HepG2 (cell line): ENCODE data around the gene CDRT4. TPM values are rescaled to one million over a fixed set of nuclear protein-coding genes. Genes with fewer than 3 reads are reported as not detected.

Source experiments
- ATAC-seq: fragments of 200-7000 bp; cut with Tn5 transposase; 3 replicates; pipeline ENCODE4 v1.9.1; 2020; ENCODE audit warnings: mild to moderate bottlenecking, moderate library complexity
- BruUV-seq: library from RNA; stranded (reverse); fragments of 400-500 nt; replicated peaks from 2 replicates; lab custom pipeline; 2021; lab: Mats Ljungman, UMichigan
- CTCF ChIA-PET: fragments of 300-600 bp; formaldehyde crosslinking; extraction: SDS; loops from one replicate; lab custom pipeline; 2021; ENCODE audit warnings: low total read pairs, inconsistent platforms, low intra/inter-chr PET ratio; lab: Yijun Ruan, JAX
- POLR2A ChIA-PET: fragments of 350-600 bp; sonication (Branson Sonifier 250); formaldehyde crosslinking; loops from one replicate; lab custom pipeline; 2020; ENCODE audit warnings: antibody characterized with exemption, inconsistent platforms; lab: Yijun Ruan, JAX
- DNase-seq: peaks from one replicate; pipeline ENCODE4 v3.0.0-alpha.2; 2015; ENCODE audit warnings: low spot score
- FAIRE-seq: peaks from 3 replicates; lab custom pipeline; 2011; peaks lifted over from hg19 to GRCh38; lab: Jason Lieb, UNC
- H2AFZ ChIP-seq: one replicate; pipeline ENCODE4 v1.6.1; 2011; ENCODE audit warnings: low read length, inconsistent platforms
- H3K27ac ChIP-seq: fragments of 300-600 bp; 3 replicates; pipeline ENCODE4 v1.8.0; 2011; ENCODE audit warnings: mixed run types, mild to moderate bottlenecking, mixed read lengths, low read length, inconsistent platforms; ENCODE audit not compliant: insufficient read depth; ENCODE audit errors: extremely low read length
- H3K27me3 ChIP-seq, 2 experiments: fragments of 200-600 bp in 1 of 2; 2 replicates in 1 of 2; 3 replicates in 1 of 2; pipeline versions ENCODE4 v1.6.0 to v1.8.0; 2011; ENCODE audit warnings: low read length in 2 of 2, mild to moderate bottlenecking in 2 of 2, moderate library complexity in 2 of 2, inconsistent platforms in 1 of 2; ENCODE audit not compliant: insufficient read depth in 2 of 2, control insufficient read depth in 1 of 2
- H3K36me3 ChIP-seq, 2 experiments: fragments of 200-600 bp in 1 of 2; replicated peaks in 1 of 2; 2 replicates in 1 of 2; 3 replicates in 1 of 2; pipeline versions ENCODE4 v1.5.1 to v1.8.0; 2011; ENCODE audit warnings: low read length in 2 of 2, inconsistent platforms in 1 of 2; ENCODE audit not compliant: insufficient read depth in 2 of 2, control insufficient read depth in 1 of 2
- H3K4me1 ChIP-seq: 2 replicates; pipeline ENCODE4 v1.5.1; 2012; ENCODE audit warnings: low read length, inconsistent platforms; ENCODE audit not compliant: insufficient read depth
- H3K4me2 ChIP-seq: 2 replicates; pipeline ENCODE4 v1.6.0; 2011; ENCODE audit warnings: low read depth, low read length, inconsistent platforms
- H3K4me3 ChIP-seq, 3 experiments: fragments of 200-600 bp in 1 of 3; sonication (generic), shearing (Covaris generic) in 1 of 3; replicated peaks in 1 of 3; 2 replicates each; pipeline ENCODE4 v1.5.1; 2011 to 2016; ENCODE audit warnings: low read length in 3 of 3, inconsistent platforms in 2 of 3, low read depth in 2 of 3, mild to moderate bottlenecking in 2 of 3, control low read depth in 1 of 3, mixed read lengths in 1 of 3; ENCODE audit not compliant: insufficient read depth in 1 of 3
- H3K79me2 ChIP-seq: one replicate; pipeline ENCODE4 v1.6.1; 2011; ENCODE audit warnings: low read length, inconsistent platforms; ENCODE audit not compliant: insufficient read depth
- H3K9ac ChIP-seq: 2 replicates; pipeline ENCODE4 v1.6.0; 2011; ENCODE audit warnings: mild to moderate bottlenecking, low read depth, low read length, inconsistent platforms; ENCODE audit not compliant: insufficient read depth
- H3K9me3 ChIP-seq: 2 replicates; pipeline ENCODE4 v1.5.1; 2012; ENCODE audit warnings: mild to moderate bottlenecking, low read length
- H4K20me1 ChIP-seq: 2 replicates; pipeline ENCODE4 v1.6.0; 2011; ENCODE audit warnings: inconsistent platforms, mild to moderate bottlenecking, low read length, moderate library complexity; ENCODE audit not compliant: insufficient read depth
- ARNTL ChIP-seq: sonication (generic); formaldehyde crosslinking; IDR thresholded peaks from 2 replicates; pipeline ENCODE4 v1.4.0; 2020; ENCODE audit warnings: mild to moderate bottlenecking, missing genetic modification reagents
- FOXA1 ChIP-seq, 2 experiments: fragments of 450-650 bp in 1 of 2; sonication (generic) in 1 of 2; formaldehyde crosslinking in 1 of 2; IDR thresholded peaks; 2 replicates each; pipeline versions ENCODE4 v1.4.0 to v1.6.1; 2016 to 2020; ENCODE audit warnings: missing genetic modification reagents in 1 of 2
- IRF2 ChIP-seq: IDR thresholded peaks from 2 replicates; pipeline ENCODE4 v1.6.1; 2018; ENCODE audit warnings: missing genetic modification reagents, missing compliant biosample characterization
- MAX ChIP-seq: IDR thresholded peaks from 2 replicates; pipeline ENCODE4 v1.6.1; 2012; ENCODE audit warnings: inconsistent platforms
- RBM39 ChIP-seq: fragments of 200-400 bp; formaldehyde crosslinking; IDR thresholded peaks from one replicate; pipeline ENCODE4 v1.6.1; 2018; ENCODE audit warnings: antibody characterized with exemption, mild to moderate bottlenecking, low read depth, low read length; ENCODE audit not compliant: poor library complexity, severe bottlenecking
- TMF1 ChIP-seq: sonication (generic); formaldehyde crosslinking; IDR thresholded peaks from 2 replicates; pipeline ENCODE4 v1.8.1; 2022; ENCODE audit warnings: low read depth, missing genetic modification reagents
- ZBTB1 ChIP-seq: sonication (generic); formaldehyde crosslinking; IDR thresholded peaks from 2 replicates; pipeline ENCODE4 v1.4.0; 2020; ENCODE audit warnings: missing genetic modification reagents, borderline replicate concordance
- ZBTB37 ChIP-seq: sonication (generic); formaldehyde crosslinking; IDR thresholded peaks from 2 replicates; pipeline ENCODE4 v1.4.0; 2020; ENCODE audit warnings: mild to moderate bottlenecking, missing genetic modification reagents
- ZNF180 ChIP-seq: sonication (generic); formaldehyde crosslinking; IDR thresholded peaks from 2 replicates; pipeline ENCODE4 v1.4.0; 2020; ENCODE audit warnings: low read depth, missing genetic modification reagents, borderline replicate concordance
- ZNF232 ChIP-seq: sonication (generic); formaldehyde crosslinking; IDR thresholded peaks from 2 replicates; pipeline ENCODE4 v1.4.0; 2020; ENCODE audit warnings: missing genetic modification reagents, borderline replicate concordance
- ZNF350 ChIP-seq: sonication (generic); formaldehyde crosslinking; IDR thresholded peaks from 2 replicates; pipeline ENCODE4 v1.4.0; 2020; ENCODE audit warnings: mild to moderate bottlenecking, low read depth, missing genetic modification reagents, borderline replicate concordance
- ZNF672 ChIP-seq: sonication (generic); formaldehyde crosslinking; IDR thresholded peaks from 2 replicates; pipeline ENCODE4 v1.8.1; 2022; ENCODE audit warnings: missing genetic modification reagents
- WGBS: methylation state at CpG from one replicate; pipeline ENCODE4 v1.1.6; 2017; ENCODE audit warnings: low lambda C conversion rate; 5-methylcytosine and 5-hydroxymethylcytosine counted together
- in situ Hi-C: cut with HindIII; loops from 2 replicates; pipeline ENCODE4 v1.10.0; 2017; ENCODE audit warnings: low pct_unique_long_range_greater_than_20kb; ENCODE audit not compliant: extremely low pct_ligation_motif_present
- intact Hi-C: fragments of 100-400 bp; cut with micrococcal nuclease; formaldehyde crosslinking; loops from one replicate; pipeline ENCODE4 v1.10.0; 2022; ENCODE audit not compliant: unreplicated experiment
- polyA plus RNA-seq, 8 experiments: library from polyadenylated mRNA; depleted of rRNA in 3 of 8; stranded (reverse) in 7 of 8; unstranded in 1 of 8; fragments of >200 nt; fragmentation: Illumina TruSeq in 4 of 8; extraction: Trizol in 4 of 8; gene quantifications; 2 replicates each; pipeline versions ENCODE4 v1.2.1 to v1.2.3, GENCODE V29; 2011 to 2016; ENCODE audit warnings: low read depth in 4 of 8, missing spikeins in 1 of 8, mixed read lengths in 1 of 8; ENCODE audit not compliant: insufficient read depth in 1 of 8
- total RNA-seq, 5 experiments: library from RNA; depleted of rRNA; stranded (reverse); fragments of >200 nt; fragmentation: Illumina TruSeq; extraction: Trizol; gene quantifications; 2 replicates each; pipeline ENCODE4 v1.2.3, GENCODE V29; 2016; ENCODE audit warnings: low read depth in 1 of 5
- TF ChIP-seq, protein P1 (sequence below), 2 experiments: sonication (generic) in 1 of 2; formaldehyde crosslinking in 1 of 2; IDR thresholded peaks; 2 replicates each; pipeline versions ENCODE4 v1.4.0 to v1.6.1; 2016 to 2020; ENCODE audit warnings: borderline replicate concordance in 1 of 2, low read depth in 1 of 2, mild to moderate bottlenecking in 1 of 2, missing genetic modification reagents in 1 of 2

CDRT4 gene
- total and polyA plus RNA-seq, 2 of the 13 experiments (the other 11 are each of a cell fraction or from before 2014, with no cell fraction given) = 5.8 to 12.1 TPM

- H2AFZ ChIP-seq = no peak overlapping the region
- 79% methylated on average over 6 of the region's 6 CpGs for whole genome bisulfite sequencing
- no peak overlapping the region for H3K9ac ChIP-seq
- no TSS peak for BruUV-seq
- DNase-seq (no peak), FAIRE-seq (no peak), ATAC-seq (no peak)
- peaks cover 17% of the 10 kb centered on the region for H3K4me1 ChIP-seq
- no peaks in the 10 kb centered on the region for H4K20me1 ChIP-seq
- no peak overlapping the region for H3K4me3 ChIP-seq
- intact Hi-C loops (no loop called here), in situ Hi-C loops (no loop called here)
- no peaks in the 10 kb centered on the region for H3K9me3 ChIP-seq
- ChIA-PET POLR2A (no interaction called here), CTCF (no interaction called here)
- no peak overlapping the region for H3K27ac ChIP-seq
- H3K27me3 ChIP-seq = no peaks in the 10 kb centered on the region
- H3K4me2 ChIP-seq = no peak overlapping the region
- H3K36me3 ChIP-seq = no peaks in the 10 kb centered on the region
- H3K79me2 ChIP-seq = no peaks in the 10 kb centered on the region
- TF ChIP-seq ZNF350 = no peak
- TF ChIP-seq ZNF232 = no peak
- TF ChIP-seq RBM39 = no peak
- TF ChIP-seq ZNF180 (CRISPR knock-in tag) = no peak
- no peak for TF ChIP-seq ARNTL (CRISPR knock-in tag)
- TF ChIP-seq, protein P1, sequence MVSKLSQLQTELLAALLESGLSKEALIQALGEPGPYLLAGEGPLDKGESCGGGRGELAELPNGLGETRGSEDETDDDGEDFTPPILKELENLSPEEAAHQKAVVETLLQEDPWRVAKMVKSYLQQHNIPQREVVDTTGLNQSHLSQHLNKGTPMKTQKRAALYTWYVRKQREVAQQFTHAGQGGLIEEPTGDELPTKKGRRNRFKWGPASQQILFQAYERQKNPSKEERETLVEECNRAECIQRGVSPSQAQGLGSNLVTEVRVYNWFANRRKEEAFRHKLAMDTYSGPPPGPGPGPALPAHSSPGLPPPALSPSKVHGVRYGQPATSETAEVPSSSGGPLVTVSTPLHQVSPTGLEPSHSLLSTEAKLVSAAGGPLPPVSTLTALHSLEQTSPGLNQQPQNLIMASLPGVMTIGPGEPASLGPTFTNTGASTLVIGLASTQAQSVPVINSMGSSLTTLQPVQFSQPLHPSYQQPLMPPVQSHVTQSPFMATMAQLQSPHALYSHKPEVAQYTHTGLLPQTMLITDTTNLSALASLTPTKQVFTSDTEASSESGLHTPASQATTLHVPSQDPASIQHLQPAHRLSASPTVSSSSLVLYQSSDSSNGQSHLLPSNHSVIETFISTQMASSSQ (IDR thresholded peaks at IDR 0.05; ENCODE audit: low read depth) = no peak
- TF ChIP-seq, protein P1 (CRISPR knock-in tag; IDR thresholded peaks at IDR 0.05; ENCODE audit: borderline replicate concordance) = no peak
- no peak for TF ChIP-seq ZNF672 (CRISPR knock-in tag)
- no peak for TF ChIP-seq IRF2 (CRISPR knock-in tag)
- TF ChIP-seq TMF1 (CRISPR knock-in tag) = no peak
- TF ChIP-seq FOXA1 (IDR thresholded peaks at IDR 0.05) = no peak
- TF ChIP-seq FOXA1 (CRISPR knock-in tag; IDR thresholded peaks at IDR 0.05) = no peak
- no peak for TF ChIP-seq MAX
- TF ChIP-seq ZBTB37 = no peak
- TF ChIP-seq ZBTB1 = no peak
Measured at GRCh38 chr17:15399443-15399842, 68.0 kb downstream of the CDRT4 start.
